T47D (cell line): Measurements from ENCODE around the gene TMEM255A.
A peak's percentile ranks its signal among the peaks of the same experiment; 100 is the strongest.

Source experiments
- DNase-seq, 2 experiments: peaks; one replicate each; pipeline versions ENCODE4 v3.0.0 to v3.0.0-alpha.2; 2011 to 2012; ENCODE audit warnings: low read depth in 1 of 2, low spot score in 1 of 2
- JUND ChIP-seq: IDR thresholded peaks from 2 replicates; pipeline ENCODE4 v1.6.1; 2012; ENCODE audit warnings: low read depth
- in situ Hi-C: cut with HindIII; loops from 2 replicates; pipeline ENCODE4 v1.10.0; 2016; ENCODE audit warnings: low sequenced_read_pairs, low pct_unique_long_range_greater_than_20kb

Gene TMEM255A

DNA sequence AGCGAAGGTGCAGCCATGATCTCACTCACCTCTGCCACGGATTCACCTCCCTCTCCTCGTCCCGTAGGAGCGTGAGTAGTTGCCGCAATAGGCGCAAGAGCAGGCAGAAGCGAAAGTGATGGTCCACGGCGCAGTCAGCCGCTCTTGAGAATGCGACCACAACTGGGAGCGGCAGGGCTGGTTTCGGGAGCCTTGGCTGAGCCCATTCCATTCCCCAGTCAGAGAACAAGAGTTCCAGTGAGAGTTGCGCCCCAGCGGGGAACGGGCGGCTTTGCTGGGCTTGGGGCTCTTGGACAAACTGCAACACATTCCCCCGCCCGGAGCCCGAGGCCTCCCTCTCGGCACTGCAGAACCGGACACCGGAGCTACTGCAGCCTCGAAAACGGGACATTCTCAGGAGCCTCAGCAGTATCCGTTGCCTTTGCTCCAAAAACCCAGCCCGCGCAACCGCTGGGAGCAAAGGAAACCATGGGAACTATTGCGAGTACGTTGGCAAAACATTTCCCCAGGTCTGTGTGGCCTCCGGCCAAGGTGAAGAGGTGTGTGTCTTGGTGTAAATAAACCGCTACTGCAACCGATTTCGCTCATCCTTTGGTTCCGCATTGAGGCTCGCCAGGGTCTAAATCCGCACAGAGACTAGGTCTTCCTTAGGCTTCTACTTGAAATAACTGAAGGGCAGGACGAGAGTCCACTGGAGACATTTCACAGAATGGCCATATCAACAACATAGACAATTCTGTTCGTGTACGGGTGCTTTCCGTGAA, 66.3 kb downstream of the TMEM255A start:
- in situ Hi-C loops = no loop called here
- no peak for TF ChIP-seq JUND

GRCh38 chrX:120244395-120244734, 66.9 kb downstream of the TMEM255A start:
- TF ChIP-seq JUND = no peak
- no peak for DNase-seq
- in situ Hi-C loops = no loop called here

More for the DNA sequence above, 66.3 kb downstream of the TMEM255A start:
- peak; percentile 1 to 87 for DNase-seq

GRCh38 chrX:120242813-120243212, 68.4 kb downstream of the TMEM255A start:
- in situ Hi-C loops = no loop called here
- no peak for DNase-seq
- no peak for TF ChIP-seq JUND

DNA sequence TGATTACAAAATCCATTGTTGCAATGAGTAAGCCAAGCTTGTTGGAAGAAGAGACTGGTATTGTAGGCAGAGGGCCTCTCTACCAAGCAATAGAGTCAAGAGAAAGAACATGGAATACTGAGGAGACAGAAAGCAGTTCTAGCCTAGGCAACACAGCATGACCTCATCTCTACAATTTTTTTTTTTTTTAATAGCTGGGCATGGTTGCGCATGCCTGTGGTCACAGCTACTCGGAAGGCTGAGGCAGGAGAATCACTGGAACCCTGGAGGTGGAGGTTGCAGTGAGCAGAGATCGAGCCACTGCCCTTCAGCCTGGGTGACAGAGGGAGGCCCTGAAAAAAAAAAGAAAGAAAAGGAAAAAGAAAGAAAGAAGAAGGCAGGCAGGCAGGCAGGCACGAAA, 72.3 kb downstream of the TMEM255A start:
- in situ Hi-C loops = no loop called here
- DNase-seq = no peak
- TF ChIP-seq JUND = no peak

DNA sequence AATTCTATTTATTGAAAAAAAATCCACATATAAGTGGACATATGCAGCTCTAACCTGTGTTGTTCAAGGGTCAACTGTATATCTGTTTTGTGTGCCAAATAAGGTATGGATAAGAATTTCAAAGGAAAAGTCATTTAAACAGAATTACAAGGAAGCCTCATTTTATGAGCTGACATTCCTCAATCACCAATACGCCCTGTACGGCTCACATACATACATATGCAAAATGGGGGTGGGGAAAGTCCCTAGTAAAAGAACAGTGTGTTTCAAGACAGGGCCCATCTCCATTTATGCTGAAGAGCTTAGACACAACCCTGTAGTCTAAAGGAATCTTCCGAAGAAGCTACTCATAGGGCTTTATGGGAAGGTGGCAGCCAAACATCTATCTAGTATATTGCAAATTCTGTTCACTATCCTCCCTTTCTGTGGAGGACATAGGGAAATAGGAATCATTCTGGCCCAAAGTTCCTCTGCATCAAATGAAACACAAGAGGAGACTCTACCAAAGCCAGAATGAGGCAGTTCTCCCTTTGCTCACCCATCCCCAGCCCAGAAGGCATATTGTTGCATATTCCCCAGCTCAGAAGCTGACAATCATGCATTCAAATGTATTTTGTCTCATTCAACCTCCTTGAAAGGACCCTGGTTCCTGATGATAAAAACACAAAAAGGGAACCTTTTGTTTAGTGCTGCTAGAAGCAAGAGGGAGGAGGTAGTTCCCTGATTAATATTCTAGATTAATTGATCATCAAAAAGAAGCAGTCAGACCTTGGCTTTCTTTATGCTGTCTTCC, 74.4 kb downstream of the TMEM255A start:
- no peak for DNase-seq
- in situ Hi-C loops = no loop called here
- TF ChIP-seq JUND = no peak

- no peak for TF ChIP-seq JUND
- in situ Hi-C loops = no loop called here
Measured at GRCh38 chrX:120235284-120235683, 76.0 kb downstream of the TMEM255A start.

GRCh38 chrX:120228187-120228908, 82.9 kb downstream of the TMEM255A start:
- in situ Hi-C loops = no loop called here
- TF ChIP-seq JUND = no peak
- no peak for DNase-seq

More at GRCh38 chrX:120235284-120235683, 76.0 kb downstream of the TMEM255A start:
- DNase-seq = no peak

DNA sequence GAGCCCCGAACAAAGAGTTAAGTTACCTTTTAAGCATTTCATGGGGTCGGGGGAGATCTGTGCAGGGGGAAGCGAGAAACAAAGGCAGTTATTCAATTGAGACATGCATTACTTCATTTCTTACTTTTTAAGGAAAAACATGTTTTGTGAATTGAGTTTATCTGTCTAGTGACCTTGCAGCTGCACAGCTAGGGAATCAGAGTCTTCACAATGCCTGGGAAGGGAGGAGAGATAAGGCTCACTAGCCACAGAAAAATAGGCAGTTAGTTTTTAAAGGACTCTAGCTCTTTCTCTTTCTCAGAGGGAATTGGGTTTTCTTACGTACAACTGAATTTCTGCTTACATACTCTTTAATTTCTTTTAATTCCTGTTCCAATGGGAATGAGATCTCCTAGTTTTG, 86.9 kb downstream of the TMEM255A start:
- TF ChIP-seq JUND = no peak
- in situ Hi-C loops = no loop called here
- DNase-seq = no peak

- in situ Hi-C loops = no loop called here
- DNase-seq = no peak
- no peak for TF ChIP-seq JUND
Measured at GRCh38 chrX:120223374-120223773, 87.9 kb downstream of the TMEM255A start.

DNA sequence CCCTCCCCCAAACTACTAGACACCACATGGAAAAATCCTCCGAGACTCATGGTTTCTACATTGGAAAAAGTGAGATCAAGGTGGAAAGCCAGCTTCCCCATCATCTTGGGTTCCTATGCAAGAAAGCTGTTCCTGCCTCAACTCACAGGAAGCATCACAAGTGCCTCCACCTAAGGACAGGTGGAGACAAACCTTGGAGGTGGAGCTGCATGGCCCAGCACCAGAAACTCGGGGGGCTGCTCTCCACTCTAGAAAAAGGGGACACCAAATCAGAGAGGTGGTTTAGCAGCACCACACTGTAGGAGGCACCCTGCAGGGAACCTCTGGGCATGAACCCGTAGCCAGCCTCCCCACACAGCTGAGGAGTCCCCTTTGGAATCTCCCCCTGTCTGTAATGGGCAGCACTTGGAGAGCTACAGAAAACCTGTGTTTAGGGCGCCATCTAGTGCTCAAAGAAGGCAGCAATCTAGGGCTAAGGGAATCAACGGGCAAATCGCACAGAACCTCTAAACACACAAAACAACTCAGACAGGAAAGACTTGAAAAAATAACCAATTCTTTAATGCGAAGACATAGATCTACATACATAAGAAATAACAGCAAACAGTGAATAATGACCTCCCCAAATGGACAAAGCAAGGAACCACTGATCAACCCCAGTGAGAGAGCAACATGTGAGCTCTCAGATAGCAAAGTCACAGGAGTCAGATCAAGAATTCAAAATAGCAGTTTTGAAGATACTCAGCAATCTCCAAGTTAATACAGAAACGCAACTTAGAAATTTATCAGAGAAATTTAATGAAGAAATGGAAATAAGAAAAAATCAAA, 97.6 kb downstream of the TMEM255A start:
- in situ Hi-C loops = no loop called here
- peak; percentile 8 to 61 for DNase-seq
- TF ChIP-seq JUND = no peak
